NCI-H446 (cell line): Measurements from ENCODE around the gene PLCD3.
A peak's percentile ranks its signal among the peaks of the same experiment; 100 is the strongest.

Experiments
- DNase-seq, 2 experiments: peaks; one replicate each; lab custom pipeline; 2025; lab: John Stamatoyannopoulos, UW

The PLCD3 gene

GRCh38 chr17:45103269-45103795 is 29.0 kb downstream of the PLCD3 start:
- DNase-seq: no peak

GRCh38 chr17:45102856-45103255 is 29.5 kb downstream of the PLCD3 start:
- no peak for DNase-seq

GRCh38 chr17:45101883-45102811 is 30.2 kb downstream of the PLCD3 start:
- no peak for DNase-seq

DNA sequence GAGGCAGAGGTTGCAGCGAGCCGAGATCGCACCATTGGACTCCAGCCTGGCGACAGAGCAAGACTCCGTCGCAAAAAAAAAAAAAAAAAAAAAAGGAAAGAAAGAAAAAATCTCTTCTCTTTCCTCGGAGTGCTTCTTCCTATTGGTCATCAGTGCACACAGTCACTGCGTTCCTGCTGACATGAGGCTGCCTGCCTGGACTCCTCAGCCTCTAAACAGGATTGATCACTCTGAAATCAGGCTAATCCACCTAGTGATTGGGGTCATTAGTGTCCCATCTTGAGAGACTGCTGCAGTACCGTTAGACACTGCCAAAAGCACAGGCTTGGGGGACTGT is 30.8 kb downstream of the PLCD3 start:
- no peak for DNase-seq

DNA sequence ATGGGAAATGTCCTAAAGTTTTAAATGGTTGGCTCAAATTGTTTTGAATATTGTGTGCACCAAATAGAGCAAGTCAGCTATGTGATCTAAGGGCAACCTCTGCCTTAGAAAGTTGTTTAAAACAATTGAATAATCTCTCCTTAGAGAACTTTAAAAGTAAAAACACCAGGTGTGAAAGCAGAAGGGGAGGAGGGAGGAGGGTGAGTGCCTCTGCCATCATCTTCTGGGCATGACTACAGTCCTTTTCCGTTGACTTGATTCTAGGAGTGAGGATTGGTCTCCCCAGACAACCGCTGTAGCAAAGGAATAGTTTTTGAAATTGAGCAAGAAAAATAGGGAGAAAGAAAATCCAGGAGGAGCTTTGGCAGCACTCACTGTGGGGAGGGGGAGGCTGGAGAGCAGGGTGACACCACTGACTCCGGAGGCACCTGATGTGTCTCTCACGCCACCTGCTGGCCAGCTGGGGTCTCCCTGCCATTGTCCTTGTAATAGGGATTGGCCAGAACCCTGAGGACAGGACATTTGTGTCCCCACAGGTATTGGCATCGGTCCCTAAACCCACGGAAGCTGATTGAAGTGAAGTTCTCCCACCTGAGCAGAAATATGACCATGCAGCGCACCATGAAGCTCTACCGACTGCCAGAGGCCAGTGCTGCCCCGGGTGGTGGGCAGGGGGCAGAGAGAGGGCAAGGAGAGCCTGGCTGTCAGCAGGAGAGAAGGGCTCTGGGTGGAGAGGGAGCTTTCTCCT is 33.3 kb downstream of the PLCD3 start:
- DNase-seq: peak; percentile 65 to 76

- DNase-seq: no peak
Observed at GRCh38 chr17:45098081-45098868, 34.0 kb downstream of the PLCD3 start.

DNA sequence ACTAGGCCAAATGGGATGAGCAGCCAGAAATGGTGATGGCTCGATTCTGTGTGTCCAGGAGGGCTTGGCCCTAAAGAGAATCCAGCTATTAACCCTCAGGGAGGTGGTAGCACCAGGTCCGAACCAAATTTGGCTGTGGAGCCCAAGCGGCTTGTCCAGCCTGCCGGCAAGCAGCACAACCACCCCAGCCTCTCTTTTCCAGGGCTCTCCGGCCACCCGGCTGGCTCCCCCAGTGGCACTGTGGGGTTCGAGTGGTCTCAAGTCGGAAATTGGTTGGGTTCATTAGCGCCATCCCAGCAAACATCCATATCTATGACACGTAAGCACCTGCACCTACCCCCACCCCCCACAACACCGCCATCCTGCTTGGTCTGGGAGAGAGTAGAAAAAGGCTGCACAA is 35.4 kb downstream of the PLCD3 start:
- DNase-seq: no peak

- DNase-seq: peak in 1 of 2 experiments; percentile 13
Observed at GRCh38 chr17:45096141-45096540, 36.2 kb downstream of the PLCD3 start.

GRCh38 chr17:45093444-45094110 is 38.7 kb downstream of the PLCD3 start:
- DNase-seq: peak in 1 of 2 experiments; percentile 22

DNA sequence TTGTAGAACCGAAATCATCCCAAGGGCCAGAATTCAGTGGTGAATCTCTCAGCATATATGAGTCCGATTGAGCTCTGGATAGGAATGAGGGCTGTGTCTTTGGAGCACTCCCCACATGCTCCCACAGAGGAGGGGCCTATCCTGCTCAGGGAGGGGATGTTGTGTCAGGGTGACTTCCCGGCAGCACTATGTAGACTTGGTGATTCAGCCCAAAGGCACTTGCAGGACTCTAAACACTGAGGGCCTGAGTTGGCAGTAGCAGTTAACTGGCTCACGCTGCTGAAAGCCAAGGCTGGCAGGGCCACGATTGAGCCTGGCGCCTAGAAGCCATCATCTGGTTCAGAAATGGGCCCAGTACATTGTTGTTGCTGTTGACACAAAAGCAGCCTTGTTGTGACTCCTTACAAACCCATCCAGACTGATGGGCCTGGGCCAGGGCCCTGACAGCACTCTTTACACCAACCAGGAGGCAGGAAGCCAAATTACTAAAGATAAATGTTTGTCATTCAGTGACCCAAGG is 39.3 kb downstream of the PLCD3 start:
- DNase-seq: peak; percentile 80 to 95

GRCh38 chr17:45091778-45092425 is 40.4 kb downstream of the PLCD3 start:
- no peak for DNase-seq

- DNase-seq: no peak
Observed at GRCh38 chr17:45090711-45091110, 41.6 kb downstream of the PLCD3 start.

- DNase-seq: no peak
Observed at GRCh38 chr17:45088741-45089140, 43.6 kb downstream of the PLCD3 start.

GRCh38 chr17:45087978-45088377 is 44.3 kb downstream of the PLCD3 start:
- DNase-seq: no peak

DNA sequence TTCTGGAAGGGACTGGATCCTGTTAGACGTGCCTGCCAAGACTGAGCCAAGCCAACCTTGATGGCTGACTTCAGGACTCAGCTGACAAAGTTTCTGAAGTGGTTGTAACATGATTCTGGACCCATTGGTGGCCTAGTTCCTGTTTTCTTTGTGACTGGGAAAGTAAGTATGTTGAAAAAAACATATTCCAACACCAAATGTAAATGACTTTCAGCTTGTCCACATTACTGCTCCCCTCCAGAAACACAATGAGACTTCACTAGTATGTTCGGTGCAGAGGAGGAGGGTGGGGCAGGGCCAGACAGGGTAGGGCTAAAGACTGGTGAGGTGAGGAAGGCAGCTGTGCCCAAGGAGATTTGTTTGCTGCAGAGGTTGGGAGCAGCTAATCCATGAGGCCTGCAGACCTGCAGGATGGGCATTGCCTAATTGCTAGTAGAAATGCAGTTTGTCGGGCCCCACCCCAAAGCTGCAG is 44.8 kb downstream of the PLCD3 start:
- DNase-seq: no peak

DNA sequence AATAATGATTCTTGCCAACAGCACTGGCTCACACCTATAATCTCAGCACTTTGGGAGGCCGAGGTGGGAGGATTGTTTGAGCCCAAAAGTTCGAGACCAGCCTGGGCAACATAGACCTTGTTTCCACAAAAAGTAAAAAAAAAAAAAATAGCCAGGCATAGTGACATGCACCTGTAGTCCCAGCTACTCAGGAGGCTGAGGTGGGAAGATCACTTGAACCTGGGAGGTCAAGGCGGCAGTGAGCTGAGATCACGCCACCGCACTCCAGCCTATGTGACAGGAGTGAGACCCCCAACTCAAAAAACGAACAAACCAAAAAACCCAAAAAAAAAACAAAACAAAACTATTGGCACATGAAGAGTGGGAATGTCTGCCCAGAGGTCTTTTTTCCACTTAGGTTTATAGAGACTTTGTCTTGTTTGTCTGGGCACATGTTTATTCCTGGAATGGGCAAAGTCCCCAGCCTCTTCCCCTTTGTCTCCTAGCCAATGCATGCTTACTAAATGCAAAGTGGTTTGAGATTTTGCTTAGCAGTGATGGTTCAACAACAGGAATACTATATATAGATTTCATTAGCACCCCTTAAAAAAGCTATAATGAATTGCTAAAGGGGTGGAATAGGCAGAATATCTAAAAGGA is 45.3 kb downstream of the PLCD3 start:
- DNase-seq: no peak

- no peak for DNase-seq
Observed at GRCh38 chr17:45086391-45086790, 45.9 kb downstream of the PLCD3 start.

DNA sequence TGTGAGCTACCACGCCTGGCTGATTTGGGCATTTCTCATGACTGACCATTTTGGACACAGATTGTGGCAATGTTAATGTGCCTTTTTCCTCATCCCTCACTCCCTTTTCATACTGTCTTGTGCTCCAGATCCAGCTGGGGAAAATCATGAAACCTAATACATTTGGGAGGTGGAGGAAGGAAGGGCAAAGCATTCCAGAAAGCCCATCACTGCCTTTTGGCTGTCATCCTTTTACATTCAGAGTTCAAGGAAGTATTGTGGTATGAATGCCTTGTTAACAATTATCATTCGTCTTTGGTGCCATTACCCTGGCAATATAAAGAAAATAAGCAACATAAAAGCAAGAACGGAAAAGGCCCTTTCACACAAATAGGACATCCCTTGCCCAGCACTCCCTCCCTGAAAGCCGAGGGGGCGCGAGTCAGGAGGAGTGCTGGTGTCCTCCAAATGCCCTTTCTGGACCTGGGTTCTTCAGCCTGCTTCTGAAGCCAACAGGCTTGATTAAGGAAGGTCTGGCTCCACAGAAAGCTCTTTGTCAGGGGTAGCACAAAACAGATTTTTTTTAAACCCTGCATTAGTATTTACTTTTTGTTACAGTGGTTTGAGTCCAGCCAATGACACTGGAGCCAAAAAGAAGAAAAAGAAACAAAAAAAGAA is 51.1 kb downstream of the PLCD3 start:
- DNase-seq: no peak

DNA sequence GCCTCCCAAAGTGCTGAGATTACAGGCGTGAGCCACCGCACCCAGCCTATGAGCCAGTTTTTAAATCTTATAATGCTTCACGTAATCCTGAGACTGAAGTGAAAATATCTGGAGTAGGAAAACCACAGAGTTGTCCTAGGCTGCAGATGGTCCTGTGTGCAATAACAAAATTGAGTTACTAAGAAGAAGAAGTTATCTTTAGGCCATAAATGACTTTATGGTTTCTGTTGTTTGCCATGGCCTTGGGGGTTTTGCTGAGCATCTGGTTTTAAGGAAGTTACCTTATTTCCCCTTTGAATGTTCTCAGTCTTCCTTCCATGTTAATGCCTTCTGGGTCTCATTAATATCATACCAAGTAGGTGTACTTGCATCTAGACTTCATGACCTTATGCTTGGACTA is 54.7 kb downstream of the PLCD3 start:
- no peak for DNase-seq
